ENCODE measurements around the gene MYO9B. TPM values are rescaled to one million over a fixed set of nuclear protein-coding genes. Genes with fewer than 3 reads are reported as not detected.
"Not testable (repeated sequence)": the region's sequence is repeated elsewhere in the genome, so short reads cannot be mapped to it uniquely, and the experiment has no call there.

Gene MYO9B
- total RNA-seq, 1 donor from 2014 or later: 69.4 TPM

- TF ChIP-seq CTCF (IDR thresholded peaks at IDR 0.05; ENCODE audit: insufficient read depth, low read length, poor library complexity, severe bottlenecking): no peak
- no peaks in the 10 kb centered on the region for H3K27me3 ChIP-seq (ENCODE audit: control insufficient read depth, insufficient read depth, low read length)
- H3K4me3 ChIP-seq (ENCODE audit: low read depth, low read length): no peak overlapping the region
- DNase-seq (ENCODE audit: low read depth): no peak
- peaks cover 2% of the 10 kb centered on the region for H3K36me3 ChIP-seq (ENCODE audit: control insufficient read depth, insufficient read depth, low read length)
Measured at GRCh38 chr19:17104679-17105078, 29.1 kb downstream of the MYO9B start.

- Histone ChIP-seq H3K4me3 (ENCODE audit: low read depth, low read length) (no peak overlapping the region), H3K36me3 (ENCODE audit: control insufficient read depth, insufficient read depth, low read length) (peaks cover 2% of the 10 kb centered on the region), H3K27me3 (ENCODE audit: control insufficient read depth, insufficient read depth, low read length) (no peaks in the 10 kb centered on the region)
- no peak for TF ChIP-seq CTCF (IDR thresholded peaks at IDR 0.05; ENCODE audit: insufficient read depth, low read length, poor library complexity, severe bottlenecking)
- no peak for DNase-seq (ENCODE audit: low read depth)
Measured at GRCh38 chr19:17105556-17105955, 30.0 kb downstream of the MYO9B start.

- not testable (repeated sequence) for DNase-seq (ENCODE audit: low read depth); H3K36me3 ChIP-seq (ENCODE audit: control insufficient read depth, insufficient read depth, low read length); H3K4me3 ChIP-seq (ENCODE audit: low read depth, low read length); H3K27me3 ChIP-seq (ENCODE audit: control insufficient read depth, insufficient read depth, low read length)
Measured at GRCh38 chr19:17106964-17107363, 31.4 kb downstream of the MYO9B start.

- Histone ChIP-seq H3K4me3 (ENCODE audit: low read depth, low read length) (no peak overlapping the region), H3K27me3 (ENCODE audit: control insufficient read depth, insufficient read depth, low read length) (no peaks in the 10 kb centered on the region), H3K36me3 (ENCODE audit: control insufficient read depth, insufficient read depth, low read length) (no peaks in the 10 kb centered on the region)
- DNase-seq (ENCODE audit: low read depth): peak; percentile 84
- TF ChIP-seq CTCF (IDR thresholded peaks at IDR 0.05; ENCODE audit: insufficient read depth, low read length, poor library complexity, severe bottlenecking): no peak
Measured at GRCh38 chr19:17107546-17108452, 32.2 kb downstream of the MYO9B start.

DNA sequence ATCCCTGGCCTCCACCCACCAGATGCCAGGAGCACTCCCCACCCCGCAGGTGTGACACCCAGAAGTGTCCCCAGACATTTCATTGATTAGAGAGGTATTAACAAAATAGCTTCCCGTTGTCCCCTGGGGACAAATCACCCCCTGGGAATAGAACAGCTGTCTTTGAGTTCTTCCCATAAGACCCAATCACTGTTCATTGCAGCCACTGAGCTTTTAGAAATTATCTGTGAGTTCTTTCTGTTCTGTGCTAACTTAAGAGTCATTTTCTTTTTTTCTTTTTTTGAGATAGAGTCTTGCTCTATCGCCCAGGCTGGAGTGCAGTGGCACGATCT is 32.8 kb downstream of the MYO9B start:
- no peaks in the 10 kb centered on the region for H3K36me3 ChIP-seq (ENCODE audit: control insufficient read depth, insufficient read depth, low read length)
- H3K4me3 ChIP-seq (ENCODE audit: low read depth, low read length): no peak overlapping the region
- no peak for DNase-seq (ENCODE audit: low read depth)
- no peak for TF ChIP-seq CTCF (IDR thresholded peaks at IDR 0.05; ENCODE audit: insufficient read depth, low read length, poor library complexity, severe bottlenecking)
- no peaks in the 10 kb centered on the region for H3K27me3 ChIP-seq (ENCODE audit: control insufficient read depth, insufficient read depth, low read length)

DNA sequence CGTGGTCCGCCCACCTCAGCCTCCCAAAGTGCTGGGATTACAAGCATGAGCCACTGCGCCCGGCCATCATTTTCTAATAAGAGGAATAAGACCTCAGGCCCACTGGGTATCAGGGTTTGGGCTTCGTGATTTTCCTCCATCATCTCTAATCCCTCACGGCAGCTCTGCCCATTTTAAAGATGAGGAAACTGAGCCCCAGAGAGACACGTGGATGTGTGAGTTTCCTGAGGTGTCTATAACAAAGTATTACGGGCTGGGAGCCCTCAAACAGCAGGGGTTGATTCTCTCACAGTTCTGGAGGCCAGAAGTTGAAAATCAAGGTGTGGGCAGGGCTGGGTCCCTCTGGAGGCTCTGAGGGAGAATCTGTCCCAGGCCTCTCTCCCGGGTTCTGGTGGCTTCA is 33.7 kb downstream of the MYO9B start:
- no peaks in the 10 kb centered on the region for H3K36me3 ChIP-seq (ENCODE audit: control insufficient read depth, insufficient read depth, low read length)
- TF ChIP-seq CTCF (IDR thresholded peaks at IDR 0.05; ENCODE audit: insufficient read depth, low read length, poor library complexity, severe bottlenecking): no peak
- no peak overlapping the region for H3K4me3 ChIP-seq (ENCODE audit: low read depth, low read length)
- DNase-seq (ENCODE audit: low read depth): no peak
- no peaks in the 10 kb centered on the region for H3K27me3 ChIP-seq (ENCODE audit: control insufficient read depth, insufficient read depth, low read length)
